PC-9 (cell line): Measurements from ENCODE around the gene MUC22.

Experiments
- CTCF ChIP-seq: fragments of 200-600 bp; sonication (generic); conservative IDR thresholded peaks from 2 replicates; pipeline ENCODE4 v1.6.1; 2017; ENCODE audit warnings: mixed run types, antibody characterized with exemption, mild to moderate bottlenecking, moderate library complexity
- EZH2 ChIP-seq: fragments of 200-600 bp; sonication (generic); IDR thresholded peaks from 2 replicates; pipeline ENCODE4 v1.8.0; 2017; ENCODE audit warnings: antibody characterized with exemption, low read depth

GRCh38 chr6:30965140-30965601, 45.1 kb upstream of the MUC22 start:
- TF ChIP-seq CTCF: no peak
- TF ChIP-seq EZH2: no peak
